Prostate gland (tissue), 2 donors: ENCODE results near the gene TSGA10. TPM values are rescaled to one million over a fixed set of nuclear protein-coding genes. Genes with fewer than 3 reads are reported as not detected.

Source experiments
- DNase-seq: peaks from one replicate; pipeline ENCODE4 v3.0.0-alpha.2; 2019; ENCODE audit warnings: low spot score
- H3K27ac ChIP-seq, 2 donors: fragments of 200-600 bp; sonication (generic); 2 replicates each; pipeline ENCODE4 v1.5.1; 2017 to 2019
- H3K27me3 ChIP-seq: fragments of 200-600 bp; sonication (generic); replicated peaks from 2 replicates; pipeline ENCODE4 v1.5.1; 2019; ENCODE audit not compliant: insufficient read depth
- H3K36me3 ChIP-seq, 2 donors: fragments of 200-600 bp; sonication (generic); 1 replicate in 1 of 2; 2 replicates in 1 of 2; pipeline versions ENCODE4 v1.5.1 to v1.8.1; 2017 to 2019
- H3K4me1 ChIP-seq: fragments of 200-600 bp; sonication (generic); replicated peaks from 2 replicates; pipeline ENCODE4 v1.5.1; 2019
- H3K4me3 ChIP-seq, 2 donors: fragments of 200-600 bp; sonication (generic); 2 replicates each; pipeline ENCODE4 v1.5.1; 2017 to 2019
- H3K9me3 ChIP-seq: fragments of 200-600 bp; sonication (generic); 2 replicates; pipeline ENCODE4 v1.5.1; 2017
- POLR2A ChIP-seq: fragments of 450-650 bp; IDR thresholded peaks from one replicate; pipeline ENCODE4 v1.6.1; 2016; ENCODE audit warnings: antibody characterized with exemption, mild to moderate bottlenecking
- POLR2AphosphoS5 ChIP-seq: sonication (generic); formaldehyde crosslinking; IDR thresholded peaks from one replicate; pipeline ENCODE4 v1.6.1; 2017; ENCODE audit warnings: antibody characterized with exemption
- WGBS: methylation state at CpG from one replicate; pipeline ENCODE4 v1.1.5; 2018; 5-methylcytosine and 5-hydroxymethylcytosine counted together
- intact Hi-C: fragments of 100-400 bp; cut with DNase I; formaldehyde crosslinking; loops from one replicate; pipeline ENCODE4 v1.14.2; 2022
- total RNA-seq, 2 donors: library from RNA; depleted of rRNA; stranded (reverse); fragments of >200 nt; gene quantifications; one replicate each; pipeline ENCODE4 v1.1.0, GENCODE V29; 2016
- TF ChIP-seq, protein P1 (sequence below), 4 experiments: fragments of 200-600 bp in 2 of 4; fragments of 450-650 bp in 2 of 4; sonication (generic) in 2 of 4; IDR thresholded peaks; 1 replicate in 3 of 4; 2 replicates in 1 of 4; pipeline ENCODE4 v1.5.1; 2016 to 2019; ENCODE audit warnings: antibody characterized with exemption in 4 of 4, mild to moderate bottlenecking in 2 of 4, moderate library complexity in 2 of 4

Gene TSGA10
- total RNA-seq, 2 donors from 2014 or later = 19.0 to 26.5 TPM

GRCh38 chr2:99032786-99033185 is 122.0 kb downstream of the TSGA10 start:
- intact Hi-C loops = no loop called here
- Histone ChIP-seq H3K4me3 (no peak overlapping the region), H3K9me3 (no peaks in the 10 kb centered on the region), H3K27me3 (no peaks in the 10 kb centered on the region), H3K27ac (no peak overlapping the region), H3K36me3 (no peaks in the 10 kb centered on the region), H3K4me1 (no peaks in the 10 kb centered on the region)
- TF ChIP-seq, protein P1, sequence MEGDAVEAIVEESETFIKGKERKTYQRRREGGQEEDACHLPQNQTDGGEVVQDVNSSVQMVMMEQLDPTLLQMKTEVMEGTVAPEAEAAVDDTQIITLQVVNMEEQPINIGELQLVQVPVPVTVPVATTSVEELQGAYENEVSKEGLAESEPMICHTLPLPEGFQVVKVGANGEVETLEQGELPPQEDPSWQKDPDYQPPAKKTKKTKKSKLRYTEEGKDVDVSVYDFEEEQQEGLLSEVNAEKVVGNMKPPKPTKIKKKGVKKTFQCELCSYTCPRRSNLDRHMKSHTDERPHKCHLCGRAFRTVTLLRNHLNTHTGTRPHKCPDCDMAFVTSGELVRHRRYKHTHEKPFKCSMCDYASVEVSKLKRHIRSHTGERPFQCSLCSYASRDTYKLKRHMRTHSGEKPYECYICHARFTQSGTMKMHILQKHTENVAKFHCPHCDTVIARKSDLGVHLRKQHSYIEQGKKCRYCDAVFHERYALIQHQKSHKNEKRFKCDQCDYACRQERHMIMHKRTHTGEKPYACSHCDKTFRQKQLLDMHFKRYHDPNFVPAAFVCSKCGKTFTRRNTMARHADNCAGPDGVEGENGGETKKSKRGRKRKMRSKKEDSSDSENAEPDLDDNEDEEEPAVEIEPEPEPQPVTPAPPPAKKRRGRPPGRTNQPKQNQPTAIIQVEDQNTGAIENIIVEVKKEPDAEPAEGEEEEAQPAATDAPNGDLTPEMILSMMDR (IDR thresholded peaks at IDR 0.05) = no peak
- TF ChIP-seq POLR2A (no peak), POLR2AphosphoS5 (no peak)
- WGBS = 93% methylated on average over 6 of the region's 6 CpGs
- no peak for DNase-seq

- Histone ChIP-seq H3K4me3 (no peak overlapping the region), H3K36me3 (no peaks in the 10 kb centered on the region), H3K9me3 (no peaks in the 10 kb centered on the region), H3K27me3 (no peaks in the 10 kb centered on the region), H3K27ac (no peak overlapping the region), H3K4me1 (no peaks in the 10 kb centered on the region)
- intact Hi-C loops = no loop called here
- TF ChIP-seq, protein P1 (IDR thresholded peaks at IDR 0.05) = no peak
- TF ChIP-seq POLR2A = no peak
- TF ChIP-seq POLR2AphosphoS5 = no peak
- no peak for DNase-seq
- 66% methylated on average over 2 of the region's 2 CpGs for WGBS
Observed at GRCh38 chr2:99032001-99032400, 122.7 kb downstream of the TSGA10 start.

- DNase-seq = no peak
- H3K4me1 ChIP-seq = no peaks in the 10 kb centered on the region
- H3K36me3 ChIP-seq = no peaks in the 10 kb centered on the region
- WGBS = 75% methylated on average over 3 of the region's 3 CpGs
- H3K27me3 ChIP-seq = no peaks in the 10 kb centered on the region
- TF ChIP-seq, protein P1 (IDR thresholded peaks at IDR 0.05) = no peak
- TF ChIP-seq POLR2A (no peak), POLR2AphosphoS5 (no peak)
- no peak overlapping the region for H3K27ac ChIP-seq
- intact Hi-C loops = no loop called here
- no peaks in the 10 kb centered on the region for H3K9me3 ChIP-seq
- H3K4me3 ChIP-seq = no peak overlapping the region
Observed at GRCh38 chr2:99031481-99031880, 123.3 kb downstream of the TSGA10 start.

DNA sequence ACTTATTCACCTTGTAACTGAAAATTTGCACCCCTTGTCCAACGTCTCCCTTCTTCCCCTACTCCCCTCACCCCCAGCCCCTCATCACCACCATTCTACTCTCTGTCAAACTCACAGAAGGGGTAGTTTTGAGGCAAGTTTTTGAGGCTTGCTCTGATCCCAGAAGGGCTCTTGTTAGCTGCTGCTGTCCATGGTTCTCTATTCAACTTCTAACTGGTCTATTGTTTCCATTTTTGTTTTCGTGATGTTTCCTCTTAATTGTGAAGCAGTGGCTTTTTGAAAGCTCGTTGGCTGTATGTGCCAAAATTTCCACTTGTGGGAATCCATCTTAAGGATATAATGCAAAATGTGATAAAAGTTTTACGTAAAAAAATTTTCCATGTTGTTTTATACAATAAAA is 126.2 kb downstream of the TSGA10 start:
- H3K27me3 ChIP-seq = no peaks in the 10 kb centered on the region
- intact Hi-C loops = no loop called here
- no peak overlapping the region for H3K4me3 ChIP-seq
- no peaks in the 10 kb centered on the region for H3K4me1 ChIP-seq
- WGBS = 72% methylated on average over 4 of the region's 4 CpGs
- no peak for DNase-seq
- no peak overlapping the region for H3K27ac ChIP-seq
- no peak for TF ChIP-seq POLR2A
- TF ChIP-seq, protein P1 (IDR thresholded peaks at IDR 0.05) = no peak
- TF ChIP-seq POLR2AphosphoS5 = no peak
- no peaks in the 10 kb centered on the region for H3K36me3 ChIP-seq
- no peaks in the 10 kb centered on the region for H3K9me3 ChIP-seq

DNA sequence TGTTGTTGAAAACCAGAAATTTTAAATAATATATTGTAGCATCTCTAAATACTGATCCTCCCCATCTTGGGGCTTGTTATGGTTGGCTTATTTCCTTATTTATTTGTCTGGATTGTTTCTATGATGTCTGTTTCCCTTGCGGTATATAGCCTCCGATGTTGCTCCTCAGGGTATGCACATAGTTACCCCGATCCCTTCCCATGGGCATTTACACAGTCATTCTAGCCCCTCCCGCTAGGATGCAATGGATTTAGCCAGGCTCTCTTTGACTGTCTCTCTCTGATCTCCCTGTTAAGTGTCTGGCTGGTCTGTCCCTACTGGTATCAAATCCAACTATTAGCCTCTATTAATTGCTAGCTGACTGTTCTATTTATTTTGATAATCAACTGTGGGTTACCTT is 126.9 kb downstream of the TSGA10 start:
- no peaks in the 10 kb centered on the region for H3K27me3 ChIP-seq
- no peak for TF ChIP-seq POLR2A
- no peak for TF ChIP-seq POLR2AphosphoS5
- TF ChIP-seq, protein P1 (IDR thresholded peaks at IDR 0.05) = no peak
- H3K4me1 ChIP-seq = no peaks in the 10 kb centered on the region
- intact Hi-C loops = no loop called here
- H3K4me3 ChIP-seq = no peak overlapping the region
- DNase-seq = no peak
- no peaks in the 10 kb centered on the region for H3K9me3 ChIP-seq
- H3K27ac ChIP-seq = no peak overlapping the region
- WGBS = 64% methylated on average over 4 of the region's 4 CpGs
- H3K36me3 ChIP-seq = no peaks in the 10 kb centered on the region
